ENCODE measurements around the gene SULT1C4. TPM values are rescaled to one million over a fixed set of nuclear protein-coding genes. Genes with fewer than 3 reads are reported as not detected.
"Not testable (repeated sequence)": the region's sequence is repeated elsewhere in the genome, so short reads cannot be mapped to it uniquely, and the experiment has no call there.

Gene SULT1C4
- total RNA-seq, 2 donors from 2014 or later: 2.8 TPM; not detected in 1

DNA sequence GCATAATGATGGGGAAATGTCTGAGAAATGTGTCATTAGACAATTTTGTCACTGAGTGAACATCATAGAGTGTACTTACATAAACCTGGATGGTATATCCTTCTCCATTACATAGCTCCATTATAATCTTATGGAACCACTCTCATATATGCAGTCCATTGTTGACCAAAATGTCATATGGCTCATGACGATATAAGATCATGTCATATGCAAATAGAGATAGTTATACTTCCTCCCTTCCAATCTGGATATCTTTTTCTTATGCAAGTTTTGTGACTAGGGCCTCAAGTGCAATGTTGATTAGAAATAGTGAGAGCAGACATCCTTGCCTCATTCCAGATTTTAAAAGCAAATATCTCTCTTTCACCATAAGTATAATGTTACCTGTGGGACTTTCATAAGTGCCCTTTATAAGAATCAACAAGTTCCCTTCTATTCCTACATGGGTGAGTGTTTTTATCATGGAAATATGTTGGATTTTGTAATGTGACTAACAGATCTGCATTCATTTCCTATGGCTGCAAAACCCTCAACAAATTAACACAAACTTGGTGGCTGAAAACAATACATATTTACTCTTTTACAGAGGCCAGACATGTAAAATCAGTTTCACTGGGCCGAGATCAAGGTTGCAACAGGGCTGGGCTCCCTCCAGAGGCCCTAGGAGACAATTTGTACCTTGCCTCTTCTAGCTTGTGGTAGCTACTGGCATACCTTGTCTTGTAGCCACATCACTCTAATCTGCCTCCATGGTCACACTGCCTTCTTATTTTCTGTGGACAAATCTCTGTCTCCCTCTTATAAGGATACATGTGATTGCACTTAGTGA is 21.6 kb upstream of the SULT1C4 start:
- Histone ChIP-seq H3K9me3 (no peaks in the 10 kb centered on the region), H3K4me3 (no peak overlapping the region), H3K27me3 (replicated peaks; ENCODE audit: insufficient read depth) (no peaks in the 10 kb centered on the region), H3K36me3 (no peaks in the 10 kb centered on the region), H3K27ac (no peak overlapping the region), H3K4me1 (ENCODE audit: control insufficient read depth in 1 of 2, low read depth in 2 of 2) (no peaks in the 10 kb centered on the region)
- ATAC-seq (ENCODE audit: insufficient number of reproducible peaks, low FRiP score, low read depth) (no peak), DNase-seq (ENCODE audit: low spot score) (no peak)
- TF ChIP-seq, protein P1, sequence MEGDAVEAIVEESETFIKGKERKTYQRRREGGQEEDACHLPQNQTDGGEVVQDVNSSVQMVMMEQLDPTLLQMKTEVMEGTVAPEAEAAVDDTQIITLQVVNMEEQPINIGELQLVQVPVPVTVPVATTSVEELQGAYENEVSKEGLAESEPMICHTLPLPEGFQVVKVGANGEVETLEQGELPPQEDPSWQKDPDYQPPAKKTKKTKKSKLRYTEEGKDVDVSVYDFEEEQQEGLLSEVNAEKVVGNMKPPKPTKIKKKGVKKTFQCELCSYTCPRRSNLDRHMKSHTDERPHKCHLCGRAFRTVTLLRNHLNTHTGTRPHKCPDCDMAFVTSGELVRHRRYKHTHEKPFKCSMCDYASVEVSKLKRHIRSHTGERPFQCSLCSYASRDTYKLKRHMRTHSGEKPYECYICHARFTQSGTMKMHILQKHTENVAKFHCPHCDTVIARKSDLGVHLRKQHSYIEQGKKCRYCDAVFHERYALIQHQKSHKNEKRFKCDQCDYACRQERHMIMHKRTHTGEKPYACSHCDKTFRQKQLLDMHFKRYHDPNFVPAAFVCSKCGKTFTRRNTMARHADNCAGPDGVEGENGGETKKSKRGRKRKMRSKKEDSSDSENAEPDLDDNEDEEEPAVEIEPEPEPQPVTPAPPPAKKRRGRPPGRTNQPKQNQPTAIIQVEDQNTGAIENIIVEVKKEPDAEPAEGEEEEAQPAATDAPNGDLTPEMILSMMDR (IDR thresholded peaks at IDR 0.05): no peak

DNA sequence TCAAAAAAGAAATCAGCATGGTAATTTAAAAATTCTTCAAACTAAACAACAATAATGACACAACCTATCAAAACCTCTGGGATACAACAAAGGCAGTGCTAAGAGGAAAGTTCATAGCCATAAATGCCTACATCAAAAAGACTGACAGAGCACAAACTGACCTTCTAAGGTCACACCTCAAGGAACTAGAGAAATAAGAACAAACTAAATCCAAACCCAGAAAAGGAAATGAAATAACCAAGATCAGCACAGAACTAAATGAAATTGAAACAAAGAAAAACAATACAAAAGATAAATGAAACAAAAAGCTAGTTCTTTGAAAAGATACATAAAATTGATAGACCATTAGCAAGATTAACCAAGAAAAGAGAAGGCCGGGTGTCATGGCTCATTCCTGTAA is 18.4 kb upstream of the SULT1C4 start:
- not testable (repeated sequence) for ATAC-seq (ENCODE audit: insufficient number of reproducible peaks, low FRiP score, low read depth); DNase-seq (ENCODE audit: low spot score); H3K36me3 ChIP-seq; H3K27me3 ChIP-seq (replicated peaks; ENCODE audit: insufficient read depth); H3K9me3 ChIP-seq; H3K4me1 ChIP-seq (ENCODE audit: control insufficient read depth in 1 of 2, low read depth in 2 of 2); H3K4me3 ChIP-seq; H3K27ac ChIP-seq

DNA sequence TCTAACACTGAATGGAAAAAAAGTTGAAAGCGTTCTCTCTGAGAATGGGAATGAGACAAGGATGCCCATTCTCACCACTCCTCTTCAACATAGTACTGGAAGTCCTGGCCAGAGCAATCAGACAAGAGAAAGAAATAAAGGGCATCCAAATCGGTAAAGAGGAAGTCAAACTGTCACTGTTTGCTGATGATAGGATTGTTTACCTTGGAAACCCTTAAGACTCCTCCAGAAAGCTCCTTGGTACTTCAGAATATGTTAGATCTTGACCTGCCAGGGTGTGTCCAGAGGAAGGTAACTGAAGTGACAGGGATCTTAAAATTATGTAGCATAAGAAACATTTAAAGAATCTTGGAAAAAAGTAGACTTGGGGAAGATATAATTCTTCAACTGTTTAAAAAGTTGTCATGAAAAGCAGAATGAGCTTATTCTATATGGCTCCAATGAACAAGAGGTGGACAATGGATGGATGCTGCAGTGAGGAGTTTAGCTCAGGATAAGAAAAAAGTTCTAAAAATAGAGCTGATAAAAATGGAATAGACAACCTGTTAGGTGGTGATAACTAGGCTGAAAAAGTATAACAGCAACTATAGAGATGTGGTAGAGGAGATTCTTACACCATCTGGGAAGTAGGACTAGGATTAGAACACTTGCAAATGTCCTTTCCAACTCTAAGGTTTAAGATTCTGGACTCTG is 16.8 kb upstream of the SULT1C4 start:
- H3K4me3 ChIP-seq: no peak overlapping the region
- no peak overlapping the region for H3K27ac ChIP-seq
- no peaks in the 10 kb centered on the region for H3K27me3 ChIP-seq (replicated peaks; ENCODE audit: insufficient read depth)
- H3K36me3 ChIP-seq: no peaks in the 10 kb centered on the region
- DNase-seq (ENCODE audit: low spot score): no peak
- H3K9me3 ChIP-seq: peaks cover 5% of the 10 kb centered on the region
- TF ChIP-seq, protein P1 (IDR thresholded peaks at IDR 0.05): no peak
- no peak for ATAC-seq (ENCODE audit: insufficient number of reproducible peaks, low FRiP score, low read depth)
- H3K4me1 ChIP-seq (ENCODE audit: control insufficient read depth in 1 of 2, low read depth in 2 of 2): no peaks in the 10 kb centered on the region

DNA sequence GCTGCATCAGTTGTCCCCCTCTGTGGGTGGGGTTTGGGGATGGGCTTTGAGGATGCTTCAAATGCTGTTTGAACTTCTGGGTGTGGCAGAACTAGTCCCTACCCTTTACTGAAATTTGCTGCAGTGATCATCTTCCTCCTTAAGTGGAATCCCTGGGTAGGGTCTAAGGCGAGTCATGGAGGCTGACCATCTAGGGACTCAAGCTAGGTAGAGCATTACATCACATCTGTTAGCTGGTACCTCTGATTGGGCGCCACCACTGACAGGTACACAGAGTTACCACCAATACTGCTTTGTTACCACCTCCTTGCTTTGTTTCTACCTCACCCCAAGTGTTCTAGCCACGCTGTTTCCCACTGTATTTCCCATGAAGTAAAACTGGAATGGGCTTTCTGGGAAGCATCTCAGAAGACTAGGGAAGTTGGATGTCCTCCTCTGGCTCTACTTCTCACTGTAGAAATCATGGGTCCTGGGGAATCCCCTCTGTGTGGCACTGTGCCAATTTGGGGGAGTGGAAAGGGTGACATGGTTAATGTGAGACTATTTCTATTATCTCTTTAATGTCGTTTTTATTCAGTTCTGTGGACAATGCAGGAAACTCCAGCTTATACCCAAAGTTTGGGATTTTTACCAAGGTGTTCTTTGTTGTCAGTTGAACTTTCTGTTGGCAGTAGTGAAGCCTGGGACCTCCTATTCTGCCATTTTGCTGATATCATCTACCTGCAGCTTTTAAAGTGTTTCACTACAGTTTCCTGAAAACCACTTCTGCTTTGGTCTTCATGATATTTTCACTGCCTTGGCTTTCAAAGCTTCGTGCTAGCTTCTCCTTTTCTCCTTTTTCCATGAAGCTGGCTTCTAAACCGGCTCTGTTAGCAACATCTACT is 14.5 kb upstream of the SULT1C4 start:
- Histone ChIP-seq H3K27ac (no peak overlapping the region), H3K4me1 (ENCODE audit: control insufficient read depth in 1 of 2, low read depth in 2 of 2) (no peaks in the 10 kb centered on the region), H3K9me3 (peaks cover 5% of the 10 kb centered on the region), H3K27me3 (replicated peaks; ENCODE audit: insufficient read depth) (no peaks in the 10 kb centered on the region), H3K36me3 (no peaks in the 10 kb centered on the region), H3K4me3 (no peak overlapping the region)
- TF ChIP-seq, protein P1 (IDR thresholded peaks at IDR 0.05): no peak
- ATAC-seq (ENCODE audit: insufficient number of reproducible peaks, low FRiP score, low read depth) (no peak), DNase-seq (ENCODE audit: low spot score) (no peak)

DNA sequence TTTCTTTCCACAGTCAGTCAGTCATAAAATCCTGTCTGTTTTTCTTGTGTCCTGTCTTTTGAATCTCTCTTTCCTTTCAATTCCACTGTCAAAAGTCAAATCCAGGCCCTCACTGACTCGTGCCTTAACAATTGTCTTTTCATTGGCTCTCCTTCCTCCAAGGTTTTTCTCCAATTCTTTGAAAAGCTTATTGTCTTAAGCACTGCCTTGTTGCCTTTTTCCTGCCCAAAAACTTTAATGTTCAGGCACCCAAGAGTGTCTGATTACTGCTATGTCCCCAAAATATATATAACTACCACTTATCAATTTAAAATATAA is 13.9 kb upstream of the SULT1C4 start:
- Histone ChIP-seq H3K4me1 (ENCODE audit: control insufficient read depth in 1 of 2, low read depth in 2 of 2) (no peaks in the 10 kb centered on the region), H3K27me3 (replicated peaks; ENCODE audit: insufficient read depth) (no peaks in the 10 kb centered on the region), H3K27ac (no peak overlapping the region), H3K4me3 (no peak overlapping the region), H3K36me3 (no peaks in the 10 kb centered on the region), H3K9me3 (peaks cover 5% of the 10 kb centered on the region)
- ATAC-seq (ENCODE audit: insufficient number of reproducible peaks, low FRiP score, low read depth) (no peak), DNase-seq (ENCODE audit: low spot score) (no peak)
- TF ChIP-seq, protein P1 (IDR thresholded peaks at IDR 0.05): no peak

All from thoracic aorta (tissue), 2 donors.